ENCODE results near the gene KRTAP15-1.

The KRTAP15-1 gene

GRCh38 chr21:30463713-30464112 lies 23.6 kb downstream of the KRTAP15-1 start:
- TF ChIP-seq ZNF274 (IDR thresholded peaks at IDR 0.05; ENCODE audit: low read depth, low read length), result no peak
- H3K4me3 ChIP-seq (ENCODE audit: low read length), result no peak overlapping the region

- no peak overlapping the region for H3K4me3 ChIP-seq (ENCODE audit: low read length)
- no peak for TF ChIP-seq ZNF274 (IDR thresholded peaks at IDR 0.05; ENCODE audit: low read depth, low read length)
Measured at GRCh38 chr21:30468900-30469714, 29.0 kb downstream of the KRTAP15-1 start.

- H3K4me3 ChIP-seq (ENCODE audit: low read length), result no peak overlapping the region
- no peak for TF ChIP-seq ZNF274 (IDR thresholded peaks at IDR 0.05; ENCODE audit: low read depth, low read length)
Measured at GRCh38 chr21:30478004-30478403, 37.9 kb downstream of the KRTAP15-1 start.

- H3K4me3 ChIP-seq (ENCODE audit: low read length), result no peak overlapping the region
- no peak for TF ChIP-seq ZNF274 (IDR thresholded peaks at IDR 0.05; ENCODE audit: low read depth, low read length)
Measured at GRCh38 chr21:30479259-30479658, 39.2 kb downstream of the KRTAP15-1 start.

GRCh38 chr21:30480145-30480544 lies 40.1 kb downstream of the KRTAP15-1 start, which contains the start of gene KRTAP19-1:
Gene KRTAP19-1, minus strand, starts transcription at chr21:30480367. Its CDS starts 50 bp downstream, at chr21:30480317.
- no peak within 1 kb of the TSS for H3K4me3 ChIP-seq (ENCODE audit: low read length)
- no peak for TF ChIP-seq ZNF274 (IDR thresholded peaks at IDR 0.05; ENCODE audit: low read depth, low read length)

- H3K4me3 ChIP-seq (ENCODE audit: low read length), result no peak overlapping the region
- TF ChIP-seq ZNF274 (IDR thresholded peaks at IDR 0.05; ENCODE audit: low read depth, low read length), result no peak
Measured at GRCh38 chr21:30482130-30482529, 42.1 kb downstream of the KRTAP15-1 start.

GRCh38 chr21:30486180-30486579 lies 46.1 kb downstream of the KRTAP15-1 start:
- H3K4me3 ChIP-seq (ENCODE audit: low read length), result no peak overlapping the region
- TF ChIP-seq ZNF274 (IDR thresholded peaks at IDR 0.05; ENCODE audit: low read depth, low read length), result no peak

GRCh38 chr21:30487336-30487735 lies 47.3 kb downstream of the KRTAP15-1 start, which contains the start of gene KRTAP19-2:
Gene KRTAP19-2, minus strand, starts transcription at chr21:30487436. Its CDS starts 88 bp downstream, at chr21:30487348.
- no peak within 1 kb of the TSS for H3K4me3 ChIP-seq (ENCODE audit: low read length)
- TF ChIP-seq ZNF274 (IDR thresholded peaks at IDR 0.05; ENCODE audit: low read depth, low read length), result no peak

Data from GM08714 (cell line).